HCT116 (cell line): ENCODE measurements around the gene ATP2B1. TPM values are rescaled to one million over a fixed set of nuclear protein-coding genes. Genes with fewer than 3 reads are reported as not detected.
A peak's percentile ranks its signal among the peaks of the same experiment; 100 is the strongest.

Experiments
- ATAC-seq: fragments of 200-7000 bp; cut with Tn5 transposase; 2 replicates; pipeline ENCODE4 v1.9.1; 2020; ENCODE audit warnings: mild to moderate bottlenecking, moderate library complexity
- BruUV-seq: library from RNA; stranded (reverse); fragments of 400-500 nt; replicated peaks from 2 replicates; lab custom pipeline; 2021; lab: Mats Ljungman, UMichigan
- CTCF ChIA-PET: fragments of 300-600 bp; sonication (Branson Sonifier 250); formaldehyde crosslinking; loops from one replicate; lab custom pipeline; 2021; ENCODE audit warnings: antibody characterized with exemption; lab: Charles Lee
- POLR2A ChIA-PET: fragments of 300-600, 350-600 bp; sonication (Branson Sonifier 250); formaldehyde crosslinking; loops from one replicate; lab custom pipeline; 2021; ENCODE audit warnings: antibody characterized with exemption; lab: Charles Lee
- RAD21 ChIA-PET, 2 experiments: fragments of 300-600 bp; sonication (Branson Sonifier 250); formaldehyde crosslinking; loops; one replicate each; lab custom pipeline; 2023; ENCODE audit warnings: low total read pairs in 2 of 2; ENCODE audit not compliant: uncharacterized antibody in 2 of 2, unreplicated experiment in 2 of 2, low non-redundant PET in 1 of 2; lab: Charles Lee
- DNase-seq: peaks from one replicate; pipeline ENCODE4 v3.0.0-alpha.2; 2010; ENCODE audit warnings: low read depth, low spot score
- H2AFZ ChIP-seq: fragments of 200-600 bp; shearing (Covaris generic), sonication (generic); 2 replicates; pipeline ENCODE4 v1.6.1; 2017; ENCODE audit warnings: low read depth, mixed run types, mixed read lengths, antibody characterized with exemption, low read length; ENCODE audit not compliant: poor library complexity, severe bottlenecking
- H3K27ac ChIP-seq: 2 replicates; pipeline ENCODE4 v1.5.1; 2012; ENCODE audit warnings: low read depth, low read length
- H3K27me3 ChIP-seq: fragments of 200-600 bp; sonication (generic); 2 replicates; pipeline ENCODE4 v1.6.1; 2016; ENCODE audit warnings: mixed run types, low read length, mixed read lengths; ENCODE audit not compliant: insufficient read depth
- H3K36me3 ChIP-seq, 2 experiments: fragments of 200-500 bp in 1 of 2; fragments of 200-600 bp in 1 of 2; sonication (Bioruptor generic) in 1 of 2; sonication (generic) in 1 of 2; 2 replicates each; pipeline versions ENCODE4 v1.5.1 to v1.6.1; 2014 to 2016; ENCODE audit warnings: low read length in 2 of 2, inconsistent platforms in 1 of 2, mixed read lengths in 1 of 2, mixed run types in 1 of 2; ENCODE audit not compliant: insufficient read depth in 2 of 2, control insufficient read depth in 1 of 2
- H3K4me1 ChIP-seq, 2 experiments: fragments of 200-600 bp in 1 of 2; sonication (generic) in 1 of 2; 2 replicates each; pipeline versions ENCODE4 v1.5.1 to v1.6.1; 2012 to 2017; ENCODE audit warnings: low read length in 2 of 2, inconsistent platforms in 1 of 2, mild to moderate bottlenecking in 1 of 2, mixed read lengths in 1 of 2, mixed run types in 1 of 2, moderate library complexity in 1 of 2; ENCODE audit not compliant: insufficient read depth in 2 of 2, control insufficient read depth in 1 of 2
- H3K4me2 ChIP-seq: fragments of 200-600 bp; sonication (generic); 2 replicates; pipeline ENCODE4 v1.6.1; 2017; ENCODE audit warnings: mixed run types, low read length, mixed read lengths
- H3K4me3 ChIP-seq, 2 experiments: fragments of 200-600 bp in 1 of 2; sonication (generic) in 1 of 2; replicated peaks in 1 of 2; 2 replicates each; pipeline ENCODE4 v1.5.1; 2011 to 2016; ENCODE audit warnings: low read length in 2 of 2, control low read depth in 1 of 2, low read depth in 1 of 2, mild to moderate bottlenecking in 1 of 2, mixed read lengths in 1 of 2, mixed run types in 1 of 2
- H3K79me2 ChIP-seq: fragments of 200-600 bp; sonication (generic); 2 replicates; pipeline ENCODE4 v1.6.1; 2017; ENCODE audit warnings: mild to moderate bottlenecking, mixed run types, low read length, moderate library complexity, mixed read lengths; ENCODE audit not compliant: insufficient read depth
- H3K9ac ChIP-seq: fragments of 200-600 bp; sonication (generic); 2 replicates; pipeline ENCODE4 v1.6.1; 2016; ENCODE audit warnings: low read length, mixed read lengths
- H3K9me2 ChIP-seq: fragments of 200-600 bp; sonication (generic), shearing (Covaris generic); 2 replicates; pipeline ENCODE4 v1.6.1; 2017; ENCODE audit warnings: mixed run types, mild to moderate bottlenecking, moderate library complexity; ENCODE audit not compliant: insufficient read depth
- H3K9me3 ChIP-seq, 2 experiments: fragments of 200-500 bp in 1 of 2; fragments of 200-600 bp in 1 of 2; sonication (Bioruptor generic) in 1 of 2; sonication (generic) in 1 of 2; 2 replicates each; pipeline ENCODE4 v1.6.1; 2014 to 2017; ENCODE audit warnings: low read length in 2 of 2, mixed read lengths in 2 of 2, inconsistent platforms in 1 of 2, low read depth in 1 of 2, mild to moderate bottlenecking in 1 of 2, mixed run types in 1 of 2, moderate library complexity in 1 of 2; ENCODE audit not compliant: control insufficient read depth in 1 of 2, insufficient read depth in 1 of 2
- H4K20me1 ChIP-seq: fragments of 200-600 bp; sonication (generic), shearing (Covaris generic); 2 replicates; pipeline ENCODE4 v1.6.1; 2017; ENCODE audit warnings: mixed run types, mild to moderate bottlenecking, moderate library complexity; ENCODE audit not compliant: insufficient read depth
- CEBPB ChIP-seq: IDR thresholded peaks from 2 replicates; pipeline ENCODE4 v1.6.1; 2012; ENCODE audit warnings: low read depth
- EGR1 ChIP-seq: IDR thresholded peaks from 2 replicates; pipeline ENCODE4 v1.6.1; 2012; ENCODE audit warnings: low read depth
- RAD21 ChIP-seq: IDR thresholded peaks from 2 replicates; pipeline ENCODE4 v1.6.1; 2012; ENCODE audit warnings: low read depth, mild to moderate bottlenecking
- SIN3A ChIP-seq: IDR thresholded peaks from 2 replicates; pipeline ENCODE4 v1.6.1; 2012; ENCODE audit warnings: low read depth
- SP1 ChIP-seq: IDR thresholded peaks from 2 replicates; pipeline ENCODE4 v1.6.1; 2012; ENCODE audit warnings: low read depth
- SRF ChIP-seq: IDR thresholded peaks from 2 replicates; pipeline ENCODE4 v1.6.1; 2012; ENCODE audit warnings: low read depth
- YY1 ChIP-seq: IDR thresholded peaks from 2 replicates; pipeline ENCODE4 v1.6.1; 2011; ENCODE audit warnings: low read length, low read depth, moderate library complexity, mild to moderate bottlenecking; ENCODE audit not compliant: insufficient replicate concordance; ENCODE audit errors: extremely low read depth
- intact Hi-C: fragments of 100-400 bp; cut with micrococcal nuclease; formaldehyde crosslinking; loops from 2 replicates; pipeline ENCODE4 v1.10.0; 2022
- total RNA-seq: library from RNA; stranded (reverse); gene quantifications from one replicate; pipeline ENCODE4 v1.2.1, GENCODE V29; 2021; ENCODE audit not compliant: unreplicated experiment
- TF ChIP-seq, protein P1 (sequence below): IDR thresholded peaks from 2 replicates; pipeline ENCODE4 v1.6.1; 2012

Gene ATP2B1
- total RNA-seq, 1 experiment from 2014 or later: 62.4 TPM

DNA sequence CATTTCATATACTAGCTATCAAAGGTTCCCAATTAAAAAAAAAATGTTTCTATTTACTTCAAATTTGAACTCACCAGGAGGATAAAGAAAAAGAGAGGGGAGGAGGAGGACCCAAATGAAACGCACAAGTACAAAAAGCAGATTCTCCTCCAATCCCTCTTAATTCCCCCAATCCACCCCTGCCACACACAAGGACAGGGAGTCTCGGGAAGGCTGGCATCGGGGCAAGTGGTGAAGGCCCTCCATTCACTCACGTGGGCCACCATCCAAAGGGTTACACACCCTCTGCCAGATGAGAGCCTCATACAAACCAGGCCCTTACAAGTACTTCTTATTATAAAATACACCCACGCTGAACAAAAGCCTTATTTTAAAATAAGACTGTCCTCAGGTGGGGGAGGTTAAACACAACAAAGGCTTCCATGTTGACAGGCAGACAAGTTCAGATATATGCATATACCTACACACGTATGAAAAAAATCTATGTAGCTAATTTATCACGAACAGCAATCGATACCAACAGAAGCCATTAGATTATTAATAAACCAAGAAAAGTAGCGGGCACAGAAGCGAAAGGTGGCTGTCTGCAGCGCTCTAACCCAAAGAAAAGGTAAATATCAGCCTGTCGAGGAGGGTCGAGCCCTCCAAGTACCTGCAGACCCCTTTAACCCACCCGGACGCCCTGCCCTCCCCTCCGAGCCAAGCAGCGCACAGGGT is 1.5 kb downstream of the ATP2B1 start:
- POLR2A ChIA-PET: no interaction called here
- DNase-seq: no peak
- no peaks in the 10 kb centered on the region for H3K9me3 ChIP-seq

DNA sequence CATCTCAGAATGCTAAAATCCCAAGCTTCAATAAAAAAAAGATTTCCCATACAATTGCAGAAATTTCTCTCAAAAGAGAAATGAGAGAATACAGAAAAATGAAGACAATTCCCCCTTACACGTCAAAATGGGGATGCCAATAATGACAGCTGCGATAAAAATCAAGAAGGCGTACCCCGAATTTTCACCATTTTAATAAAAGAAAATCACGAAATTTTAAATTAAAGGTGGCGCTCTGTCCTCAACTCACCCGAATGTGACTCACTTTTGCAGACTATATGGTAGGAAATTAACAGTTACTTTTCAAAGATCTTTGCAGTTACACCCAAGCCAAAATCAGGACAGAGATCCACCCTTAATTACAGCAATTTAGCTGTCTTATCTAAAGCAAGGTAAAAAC is 2.1 kb downstream of the ATP2B1 start:
- H3K79me2 ChIP-seq: peaks cover 69% of the 10 kb centered on the region
- DNase-seq (no peak), ATAC-seq (no peak)
- no peaks in the 10 kb centered on the region for H3K9me3 ChIP-seq
- H3K9ac ChIP-seq: no peak overlapping the region
- no peaks in the 10 kb centered on the region for H3K36me3 ChIP-seq
- peak overlapping the region; percentile 97 for H3K4me2 ChIP-seq
- ChIA-PET POLR2A (no interaction called here), RAD21 (no interaction called here), CTCF (no interaction called here)
- no TSS peak for BruUV-seq
- H3K27ac ChIP-seq: no peak overlapping the region
- peaks cover 16% of the 10 kb centered on the region; the same call in 1 of the 2 replicates for H4K20me1 ChIP-seq
- H3K4me3 ChIP-seq: peak overlapping the region in 1 of 2 experiments; percentile 76; a peak in 2 of 4 replicates
- H3K4me1 ChIP-seq: peaks cover 3 to 29% of the 10 kb centered on the region in 2 experiments; a peak in 3 of 4 replicates
- TF ChIP-seq SRF (no peak), YY1 (no peak), SIN3A (no peak)
- no peak overlapping the region for H2AFZ ChIP-seq
- no peaks in the 10 kb centered on the region for H3K9me2 ChIP-seq
- intact Hi-C loops: loop anchor here (10.0 kb wide), 1 partner anchor 258 kb away; no protein-coding TSS in a partner anchor
- no peaks in the 10 kb centered on the region for H3K27me3 ChIP-seq

More for the DNA sequence above, 1.5 kb downstream of the ATP2B1 start:
- TF ChIP-seq RAD21 (no peak), EGR1 (no peak), SP1 (no peak), CEBPB (no peak)
- TF ChIP-seq, protein P1, sequence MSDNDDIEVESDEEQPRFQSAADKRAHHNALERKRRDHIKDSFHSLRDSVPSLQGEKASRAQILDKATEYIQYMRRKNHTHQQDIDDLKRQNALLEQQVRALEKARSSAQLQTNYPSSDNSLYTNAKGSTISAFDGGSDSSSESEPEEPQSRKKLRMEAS: no peak
- intact Hi-C loops: loop anchor here (10.0 kb wide), 1 partner anchor 258 kb away; no protein-coding TSS in a partner anchor
- H3K4me3 ChIP-seq: peak overlapping the region; percentile 70 to 76
- H3K27me3 ChIP-seq: no peaks in the 10 kb centered on the region
- ChIA-PET RAD21 (no interaction called here), CTCF (no interaction called here)
- peaks cover 3 to 29% of the 10 kb centered on the region in 2 experiments; a peak in 3 of 4 replicates for H3K4me1 ChIP-seq
- H3K9me2 ChIP-seq: no peaks in the 10 kb centered on the region
- ATAC-seq: no peak
- H3K4me2 ChIP-seq: peak overlapping the region; percentile 97
- H3K27ac ChIP-seq: peak overlapping the region; percentile 96
- H3K79me2 ChIP-seq: peaks cover 63% of the 10 kb centered on the region
- peak overlapping the region; percentile 83 for H3K9ac ChIP-seq
- H2AFZ ChIP-seq: no peak overlapping the region
- TSS peak; percentile 38 for BruUV-seq
- peaks cover 15% of the 10 kb centered on the region; the same call in 1 of the 2 replicates for H4K20me1 ChIP-seq
- no peaks in the 10 kb centered on the region for H3K36me3 ChIP-seq
